PC-9 (cell line): ENCODE results near the gene DDX39B.

ENCODE experiments used
- EZH2 ChIP-seq: fragments of 200-600 bp; sonication (generic); IDR thresholded peaks from 2 replicates; pipeline ENCODE4 v1.8.0; 2017; ENCODE audit warnings: antibody characterized with exemption, low read depth
- TF ChIP-seq, protein P1 (sequence below): fragments of 200-600 bp; sonication (generic); conservative IDR thresholded peaks from 2 replicates; pipeline ENCODE4 v1.6.1; 2017; ENCODE audit warnings: mixed run types, antibody characterized with exemption, mild to moderate bottlenecking, moderate library complexity

DNA sequence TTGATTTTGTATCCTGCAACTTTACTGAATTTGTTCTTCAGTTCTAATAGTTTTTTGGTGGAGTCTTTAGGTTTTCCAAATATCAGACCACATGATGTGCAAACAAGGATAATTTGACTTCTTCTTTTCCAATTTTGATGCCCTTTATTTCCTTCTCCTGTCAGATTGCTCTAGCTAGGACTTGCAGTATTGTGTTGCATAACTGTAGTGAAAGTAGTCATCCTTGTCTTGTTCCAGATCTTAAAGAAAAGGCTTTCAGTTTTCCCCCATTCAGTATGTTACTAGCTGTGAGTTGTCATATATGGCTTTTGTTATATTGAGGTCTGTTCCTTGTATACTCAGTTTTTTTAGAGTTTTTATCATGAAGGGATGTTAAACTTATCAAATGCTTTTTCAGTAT is 39.2 kb downstream of the DDX39B start:
- TF ChIP-seq, protein P1, sequence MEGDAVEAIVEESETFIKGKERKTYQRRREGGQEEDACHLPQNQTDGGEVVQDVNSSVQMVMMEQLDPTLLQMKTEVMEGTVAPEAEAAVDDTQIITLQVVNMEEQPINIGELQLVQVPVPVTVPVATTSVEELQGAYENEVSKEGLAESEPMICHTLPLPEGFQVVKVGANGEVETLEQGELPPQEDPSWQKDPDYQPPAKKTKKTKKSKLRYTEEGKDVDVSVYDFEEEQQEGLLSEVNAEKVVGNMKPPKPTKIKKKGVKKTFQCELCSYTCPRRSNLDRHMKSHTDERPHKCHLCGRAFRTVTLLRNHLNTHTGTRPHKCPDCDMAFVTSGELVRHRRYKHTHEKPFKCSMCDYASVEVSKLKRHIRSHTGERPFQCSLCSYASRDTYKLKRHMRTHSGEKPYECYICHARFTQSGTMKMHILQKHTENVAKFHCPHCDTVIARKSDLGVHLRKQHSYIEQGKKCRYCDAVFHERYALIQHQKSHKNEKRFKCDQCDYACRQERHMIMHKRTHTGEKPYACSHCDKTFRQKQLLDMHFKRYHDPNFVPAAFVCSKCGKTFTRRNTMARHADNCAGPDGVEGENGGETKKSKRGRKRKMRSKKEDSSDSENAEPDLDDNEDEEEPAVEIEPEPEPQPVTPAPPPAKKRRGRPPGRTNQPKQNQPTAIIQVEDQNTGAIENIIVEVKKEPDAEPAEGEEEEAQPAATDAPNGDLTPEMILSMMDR = no peak
- TF ChIP-seq EZH2 = no peak
